Activated naive CD4-positive, alpha-beta T cell treated with anti-CD3 and anti-CD28 coated beads for 36 hours (primary cell): ENCODE measurements around the gene HMGCLL1. TPM values are rescaled to one million over a fixed set of nuclear protein-coding genes. Genes with fewer than 3 reads are reported as not detected.

Experiments used
- CTCF ChIA-PET: fragments of 350-600 bp; sonication (Branson Sonifier 250); formaldehyde crosslinking; loops from one replicate; lab custom pipeline; 2021; ENCODE audit warnings: antibody characterized with exemption; lab: Charles Lee
- DNase-seq: peaks from one replicate; pipeline ENCODE4 v3.0.0-alpha.2; 2020
- H3K27ac Mint-ChIP-seq: one replicate; pipeline ENCODE4 v1.8.0; 2021; ENCODE audit warnings: mild to moderate bottlenecking, mixed read lengths
- H3K27me3 Mint-ChIP-seq: one replicate; pipeline ENCODE4 v1.8.0; 2021; ENCODE audit warnings: low read depth, mixed read lengths
- H3K36me3 Mint-ChIP-seq: one replicate; pipeline ENCODE4 v1.8.0; 2021; ENCODE audit warnings: low read depth, mixed read lengths
- H3K4me1 Mint-ChIP-seq: one replicate; pipeline ENCODE4 v1.8.0; 2021; ENCODE audit warnings: low read depth, mixed read lengths
- H3K4me3 Mint-ChIP-seq: one replicate; pipeline ENCODE4 v1.8.0; 2021; ENCODE audit warnings: mild to moderate bottlenecking, moderate library complexity, mixed read lengths
- H3K9me3 Mint-ChIP-seq: one replicate; pipeline ENCODE4 v1.8.0; 2021; ENCODE audit warnings: mixed read lengths
- intact Hi-C: fragments of 100-400 bp; cut with micrococcal nuclease; formaldehyde crosslinking; loops from one replicate; pipeline ENCODE4 v1.15.1; 2023
- total RNA-seq, 2 experiments: library from RNA; stranded (reverse); gene quantifications; one replicate each; pipeline ENCODE4 v1.2.3, GENCODE V29; 2021

The HMGCLL1 gene
- not detected for total RNA-seq

DNA sequence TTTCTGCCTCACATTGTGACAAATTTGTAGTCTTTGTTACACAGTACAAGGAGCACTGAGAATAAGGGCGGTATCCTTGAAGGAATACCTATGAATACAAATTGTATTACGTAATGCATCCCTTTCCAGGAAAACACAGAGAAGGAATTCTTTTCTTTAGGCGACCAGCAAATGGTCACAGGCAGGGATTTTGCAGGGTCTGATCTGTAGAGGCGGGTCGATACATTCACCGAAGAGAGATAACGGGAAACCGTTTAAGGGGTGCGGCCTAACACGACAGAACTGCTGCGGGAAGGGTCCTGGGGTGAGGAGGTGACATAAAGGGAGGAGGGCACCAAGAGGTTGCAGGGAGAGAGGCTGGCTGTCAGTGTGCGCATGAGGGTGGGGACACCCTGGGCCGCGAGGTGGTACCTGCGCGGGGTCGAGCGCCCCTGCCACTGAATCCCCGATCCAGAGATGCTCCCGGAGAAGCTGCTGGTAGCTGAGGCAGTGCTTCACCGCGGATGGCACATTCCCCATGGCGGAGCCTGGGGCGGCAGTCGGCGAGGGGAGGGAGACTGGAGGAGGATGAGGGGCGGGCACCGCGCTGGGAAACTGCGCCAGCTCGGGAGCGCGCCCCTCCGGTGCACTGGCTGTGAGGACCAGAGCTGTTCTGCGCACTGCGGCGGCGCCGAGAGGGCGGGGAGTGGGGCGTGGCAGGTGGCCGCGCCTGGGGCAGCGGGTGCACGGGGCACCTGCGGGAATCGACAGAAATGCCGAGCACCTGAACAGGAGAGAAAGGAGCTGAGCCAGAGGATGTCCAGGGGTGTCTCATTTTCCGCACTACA lies at the start of gene HMGCLL1:
Gene HMGCLL1 (minus strand): TSS at position 656 of the 827 bp plus-strand sequence. CDS start 137 bp downstream, at position 519.
- H3K36me3 Mint-ChIP-seq, result peaks cover 2% of the 10 kb centered on the region
- no peak for DNase-seq
- no peak within 1 kb of the TSS for H3K4me3 Mint-ChIP-seq

DNA sequence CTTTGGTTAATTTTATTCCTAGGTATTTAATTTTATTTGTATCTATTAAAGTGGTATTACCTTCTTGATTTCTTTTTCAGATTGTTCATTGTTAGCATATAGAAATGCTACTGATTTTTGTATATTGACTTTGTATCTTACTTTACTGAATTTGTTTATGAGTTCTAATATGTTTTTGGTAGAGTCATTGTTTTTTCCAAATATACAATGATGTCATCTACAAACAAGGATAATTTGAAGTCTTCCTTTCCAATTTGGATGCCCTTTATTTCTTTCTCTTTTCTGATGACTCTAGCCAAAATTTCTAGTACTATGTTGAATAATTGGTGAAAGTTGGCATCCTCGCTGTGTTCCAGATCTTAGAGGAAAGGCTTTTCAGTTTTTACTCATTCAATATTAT lies 43.0 kb upstream of the HMGCLL1 start:
- peaks cover 17% of the 10 kb centered on the region for H3K9me3 Mint-ChIP-seq
- H3K36me3 Mint-ChIP-seq, result no peaks in the 10 kb centered on the region
- intact Hi-C loops, result no loop called here
- CTCF ChIA-PET, result no interaction called here
- H3K4me1 Mint-ChIP-seq, result no peaks in the 10 kb centered on the region
- no peak overlapping the region for H3K4me3 Mint-ChIP-seq
- DNase-seq, result no peak
- H3K27ac Mint-ChIP-seq, result no peak overlapping the region
- no peaks in the 10 kb centered on the region for H3K27me3 Mint-ChIP-seq

More for the DNA sequence above, at the start of gene HMGCLL1:
- peaks cover 1% of the 10 kb centered on the region for H3K9me3 Mint-ChIP-seq
- no peak within 1 kb of the TSS for H3K27ac Mint-ChIP-seq
- CTCF ChIA-PET, result no interaction called here
- H3K27me3 Mint-ChIP-seq, result peaks cover 8% of the 10 kb centered on the region
- intact Hi-C loops, result no loop called here
- peaks cover 2% of the 10 kb centered on the region for H3K4me1 Mint-ChIP-seq

DNA sequence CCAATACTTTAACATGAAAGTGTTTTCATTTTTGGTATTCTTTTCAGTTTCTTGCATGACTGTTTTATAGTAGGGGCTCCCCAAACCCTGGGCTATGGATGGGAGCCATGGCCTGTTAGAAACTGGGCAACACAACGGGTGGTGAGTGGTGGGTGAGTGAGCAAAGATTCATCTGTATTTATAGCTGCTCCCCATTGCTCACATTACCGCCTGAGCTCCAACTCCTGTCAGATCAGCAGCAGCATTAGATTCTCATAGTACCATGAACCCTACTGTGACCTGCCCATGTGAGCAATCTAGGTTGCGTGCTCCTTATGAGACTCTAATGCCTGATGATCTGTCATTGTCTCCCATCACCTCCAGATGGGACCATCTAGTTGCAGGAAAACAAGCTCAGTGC lies 42.3 kb upstream of the HMGCLL1 start:
- CTCF ChIA-PET, result no interaction called here
- Mint-ChIP-seq H3K27ac (no peak overlapping the region), H3K36me3 (no peaks in the 10 kb centered on the region), H3K9me3 (peaks cover 17% of the 10 kb centered on the region), H3K4me3 (no peak overlapping the region), H3K4me1 (no peaks in the 10 kb centered on the region), H3K27me3 (no peaks in the 10 kb centered on the region)
- DNase-seq, result no peak
- intact Hi-C loops, result no loop called here

- Mint-ChIP-seq H3K36me3 (no peaks in the 10 kb centered on the region), H3K27me3 (no peaks in the 10 kb centered on the region), H3K4me3 (no peak overlapping the region), H3K4me1 (no peaks in the 10 kb centered on the region), H3K9me3 (peaks cover 23% of the 10 kb centered on the region), H3K27ac (no peak overlapping the region)
- CTCF ChIA-PET, result interaction anchor here (0.8 kb wide), 1 partner anchor 19 kb away, joined by 3 read pairs; no protein-coding TSS in a partner anchor
- DNase-seq, result peak; percentile 12
- intact Hi-C loops, result loop anchor here (2.0 kb wide), 1 partner anchor 270 kb away; no protein-coding TSS in a partner anchor
Observed at GRCh38 chr6:55617272-55617671, 38.3 kb upstream of the HMGCLL1 start.

- intact Hi-C loops, result no loop called here
- CTCF ChIA-PET, result no interaction called here
Observed at GRCh38 chr6:55604021-55604420, 25.0 kb upstream of the HMGCLL1 start.

DNA sequence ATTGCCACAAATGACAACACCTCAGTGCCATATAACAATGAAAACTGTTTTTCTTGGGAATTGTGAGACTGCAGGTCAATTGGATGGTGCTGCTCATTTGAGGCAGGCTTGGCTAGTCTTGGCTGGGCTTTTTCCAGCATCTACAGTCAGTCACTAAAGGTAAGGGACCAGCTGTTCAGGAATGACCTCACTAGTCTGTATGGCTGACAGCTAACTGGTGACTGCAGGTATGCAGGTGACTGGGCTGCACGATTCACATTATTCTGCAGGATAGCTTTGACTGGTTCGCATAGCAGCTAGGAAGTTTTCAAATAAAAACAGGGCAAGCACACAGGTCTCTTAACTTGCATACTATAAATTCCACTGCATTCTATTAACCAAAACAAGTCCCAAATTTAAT lies 22.1 kb upstream of the HMGCLL1 start:
- no peaks in the 10 kb centered on the region for H3K9me3 Mint-ChIP-seq
- H3K27me3 Mint-ChIP-seq, result no peaks in the 10 kb centered on the region
- no peak for DNase-seq
- CTCF ChIA-PET, result no interaction called here
- H3K27ac Mint-ChIP-seq, result no peak overlapping the region
- intact Hi-C loops, result no loop called here
- H3K4me1 Mint-ChIP-seq, result no peaks in the 10 kb centered on the region
- no peaks in the 10 kb centered on the region for H3K36me3 Mint-ChIP-seq
- H3K4me3 Mint-ChIP-seq, result no peak overlapping the region

More at GRCh38 chr6:55604021-55604420, 25.0 kb upstream of the HMGCLL1 start:
- DNase-seq, result no peak
- Mint-ChIP-seq H3K36me3 (no peaks in the 10 kb centered on the region), H3K4me1 (no peaks in the 10 kb centered on the region), H3K27ac (no peak overlapping the region), H3K27me3 (no peaks in the 10 kb centered on the region), H3K9me3 (peaks cover 2% of the 10 kb centered on the region), H3K4me3 (no peak overlapping the region)

- Mint-ChIP-seq H3K4me3 (no peak overlapping the region), H3K4me1 (no peaks in the 10 kb centered on the region), H3K9me3 (peaks cover 1% of the 10 kb centered on the region), H3K27me3 (no peaks in the 10 kb centered on the region), H3K36me3 (no peaks in the 10 kb centered on the region), H3K27ac (no peak overlapping the region)
- CTCF ChIA-PET, result no interaction called here
- no peak for DNase-seq
- intact Hi-C loops, result no loop called here
Observed at GRCh38 chr6:55594442-55594841, 15.4 kb upstream of the HMGCLL1 start.

DNA sequence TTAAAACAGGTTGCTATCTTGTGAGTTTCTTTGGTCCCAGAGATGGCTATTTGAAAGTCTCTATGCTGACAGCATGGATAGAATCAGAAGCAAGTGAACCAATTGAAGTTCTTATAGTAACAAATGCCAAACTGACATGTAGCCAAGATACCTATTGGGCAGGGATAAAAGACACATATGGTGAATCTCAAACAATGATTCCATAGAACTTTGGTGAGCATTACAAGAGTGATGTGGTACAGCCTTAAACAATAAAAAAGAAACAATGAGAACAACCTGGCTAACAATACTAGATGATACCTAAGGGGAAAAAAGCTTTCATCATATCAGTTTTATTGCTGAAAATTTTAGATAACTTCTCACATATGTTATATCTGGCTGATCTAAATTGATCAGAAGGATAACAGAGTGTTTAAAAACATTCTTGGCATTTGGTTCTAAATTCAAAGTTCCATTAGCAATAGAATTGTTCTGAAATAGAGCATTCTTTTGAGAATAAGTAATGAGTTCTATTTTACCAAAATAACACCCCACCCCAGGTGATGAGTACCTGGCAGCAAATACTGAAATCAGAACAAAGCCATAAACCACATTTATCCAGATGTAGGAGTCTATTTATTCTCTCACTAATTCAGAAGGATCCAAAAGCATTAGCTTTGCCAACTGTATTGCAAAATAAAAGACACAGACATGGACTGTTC lies 5.8 kb upstream of the HMGCLL1 start:
- intact Hi-C loops, result no loop called here
- no peaks in the 10 kb centered on the region for H3K4me1 Mint-ChIP-seq
- H3K9me3 Mint-ChIP-seq, result peaks cover 18% of the 10 kb centered on the region
- H3K27ac Mint-ChIP-seq, result no peak overlapping the region
- H3K36me3 Mint-ChIP-seq, result no peaks in the 10 kb centered on the region
- DNase-seq, result no peak
- CTCF ChIA-PET, result no interaction called here
- no peaks in the 10 kb centered on the region for H3K27me3 Mint-ChIP-seq
- no peak overlapping the region for H3K4me3 Mint-ChIP-seq

- Mint-ChIP-seq H3K9me3 (peaks cover 5% of the 10 kb centered on the region), H3K27me3 (peaks cover 8% of the 10 kb centered on the region), H3K27ac (no peak overlapping the region), H3K4me3 (no peak overlapping the region), H3K4me1 (peaks cover 2% of the 10 kb centered on the region), H3K36me3 (peaks cover 2% of the 10 kb centered on the region)
- DNase-seq, result no peak
- intact Hi-C loops, result no loop called here
- CTCF ChIA-PET, result no interaction called here
Observed at GRCh38 chr6:55576811-55577210, 2.2 kb downstream of the HMGCLL1 start.

DNA sequence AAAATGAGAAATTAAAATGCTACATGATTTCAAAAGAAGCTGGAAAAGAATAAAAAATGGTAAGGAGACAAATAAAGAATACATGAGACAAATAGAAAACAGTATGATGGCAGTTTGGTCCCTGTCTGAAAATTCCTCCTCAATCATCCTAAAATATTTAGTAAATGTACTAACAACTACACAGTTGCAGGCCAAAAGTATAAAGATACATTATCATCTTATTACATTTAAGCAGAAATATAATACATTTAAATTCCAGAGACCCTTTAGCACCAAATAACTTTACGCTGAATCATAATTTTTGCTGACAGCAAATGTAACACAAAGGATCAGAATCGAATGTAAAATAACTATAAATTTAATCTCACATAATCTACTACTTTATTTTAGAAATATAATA lies 4.4 kb downstream of the HMGCLL1 start:
- Mint-ChIP-seq H3K27ac (no peak overlapping the region), H3K27me3 (peaks cover 8% of the 10 kb centered on the region), H3K9me3 (peaks cover 4% of the 10 kb centered on the region), H3K4me1 (peaks cover 2% of the 10 kb centered on the region), H3K4me3 (no peak overlapping the region), H3K36me3 (peaks cover 2% of the 10 kb centered on the region)
- no peak for DNase-seq
- intact Hi-C loops, result no loop called here
- CTCF ChIA-PET, result no interaction called here

- intact Hi-C loops, result no loop called here
- H3K36me3 Mint-ChIP-seq, result no peaks in the 10 kb centered on the region
- CTCF ChIA-PET, result no interaction called here
- H3K4me1 Mint-ChIP-seq, result no peaks in the 10 kb centered on the region
- DNase-seq, result no peak
- peaks cover 4% of the 10 kb centered on the region for H3K9me3 Mint-ChIP-seq
- H3K4me3 Mint-ChIP-seq, result no peak overlapping the region
- H3K27ac Mint-ChIP-seq, result no peak overlapping the region
- H3K27me3 Mint-ChIP-seq, result no peaks in the 10 kb centered on the region
Observed at GRCh38 chr6:55569638-55570037, 9.4 kb downstream of the HMGCLL1 start.

GRCh38 chr6:55568808-55569439 lies 10.1 kb downstream of the HMGCLL1 start:
- no peak overlapping the region for H3K4me3 Mint-ChIP-seq
- intact Hi-C loops, result no loop called here
- no peaks in the 10 kb centered on the region for H3K36me3 Mint-ChIP-seq
- no peaks in the 10 kb centered on the region for H3K27me3 Mint-ChIP-seq
- DNase-seq, result no peak
- peaks cover 4% of the 10 kb centered on the region for H3K9me3 Mint-ChIP-seq
- CTCF ChIA-PET, result no interaction called here
- no peaks in the 10 kb centered on the region for H3K4me1 Mint-ChIP-seq
- no peak overlapping the region for H3K27ac Mint-ChIP-seq
